HEK293 (cell line): Measurements from ENCODE around the gene EML1.

Source experiments
- CTCF ChIA-PET: fragments of 350-600 bp; formaldehyde crosslinking; extraction: SDS; loops from one replicate; lab custom pipeline; 2021; ENCODE audit warnings: antibody characterized with exemption; lab: Yijun Ruan, JAX
- POLR2A ChIA-PET: fragments of 300-600 bp; formaldehyde crosslinking; extraction: SDS; loops from one replicate; lab custom pipeline; 2020; ENCODE audit warnings: antibody characterized with exemption, inconsistent platforms; lab: Yijun Ruan, JAX
- H3K27ac ChIP-seq: fragments of 200-500 bp; sonication (Bioruptor generic); 2 replicates; pipeline ENCODE4 v1.5.1; 2014; ENCODE audit warnings: low read depth, low read length, control low read depth, inconsistent platforms; ENCODE audit errors: extremely low read depth
- H3K36me3 ChIP-seq, 2 experiments: fragments of 200-500 bp in 1 of 2; sonication (Bioruptor generic) in 1 of 2; 1 replicate in 1 of 2; 2 replicates in 1 of 2; pipeline ENCODE4 v1.5.1; 2014 to 2017; ENCODE audit warnings: inconsistent platforms in 2 of 2, low read length in 2 of 2; ENCODE audit not compliant: control insufficient read depth in 2 of 2, insufficient read depth in 1 of 2
- H3K4me1 ChIP-seq: fragments of 200-500 bp; sonication (Bioruptor generic); 2 replicates; pipeline ENCODE4 v1.5.1; 2014; ENCODE audit warnings: mild to moderate bottlenecking, low read length, inconsistent platforms; ENCODE audit not compliant: control insufficient read depth, insufficient read depth
- H3K4me3 ChIP-seq: 2 replicates; pipeline ENCODE4 v1.5.1; 2011; ENCODE audit warnings: low read depth, mild to moderate bottlenecking, control low read depth, low read length, moderate library complexity
- H3K9me3 ChIP-seq: fragments of 200-500 bp; sonication (Bioruptor generic); 2 replicates; pipeline ENCODE4 v1.5.1; 2014; ENCODE audit warnings: low read depth, low read length, inconsistent platforms; ENCODE audit not compliant: control insufficient read depth, insufficient read depth
- HOXC10 ChIP-seq: sonication (generic); formaldehyde crosslinking; IDR thresholded peaks from 2 replicates; pipeline ENCODE4 v1.8.1; 2023; ENCODE audit warnings: mild to moderate bottlenecking, missing genetic modification reagents
- KLF16 ChIP-seq: fragments of 450-650 bp; formaldehyde crosslinking; IDR thresholded peaks from 2 replicates; pipeline ENCODE4 v1.5.1; 2017; ENCODE audit warnings: missing biosample characterization, missing genetic modification characterization
- KLF7 ChIP-seq: fragments of 450-650 bp; formaldehyde crosslinking; IDR thresholded peaks from 2 replicates; pipeline ENCODE4 v1.5.1; 2016; ENCODE audit warnings: missing biosample characterization, missing genetic modification characterization, borderline replicate concordance
- KLF8 ChIP-seq: fragments of 450-650 bp; formaldehyde crosslinking; IDR thresholded peaks from 2 replicates; pipeline ENCODE4 v1.5.1; 2016; ENCODE audit warnings: missing biosample characterization, missing genetic modification characterization
- TCF7L2 ChIP-seq: IDR thresholded peaks from 2 replicates; pipeline ENCODE4 v1.6.1; 2011; ENCODE audit warnings: low read depth, mild to moderate bottlenecking, inconsistent platforms, low read length, moderate library complexity, borderline replicate concordance
- ZFP41 ChIP-seq: fragments of 450-650 bp; formaldehyde crosslinking; IDR thresholded peaks from 2 replicates; pipeline ENCODE4 v1.5.1; 2016; ENCODE audit warnings: missing biosample characterization, missing genetic modification characterization, borderline replicate concordance
- ZNF133 ChIP-seq: fragments of 450-650 bp; formaldehyde crosslinking; IDR thresholded peaks from 2 replicates; pipeline ENCODE4 v1.5.1; 2016; ENCODE audit warnings: missing biosample characterization, missing genetic modification characterization
- ZNF140 ChIP-seq: fragments of 450-650 bp; formaldehyde crosslinking; IDR thresholded peaks from 2 replicates; pipeline ENCODE4 v1.5.1; 2016; ENCODE audit warnings: missing biosample characterization, missing genetic modification characterization
- ZNF184 ChIP-seq: fragments of 450-650 bp; IDR thresholded peaks from 2 replicates; pipeline ENCODE4 v1.5.1; 2018; ENCODE audit warnings: missing biosample characterization, mild to moderate bottlenecking, missing genetic modification characterization
- ZNF366 ChIP-seq: fragments of 450-650 bp; formaldehyde crosslinking; conservative IDR thresholded peaks from 2 replicates; pipeline ENCODE4 v1.5.1; 2016; ENCODE audit warnings: missing biosample characterization, missing genetic modification characterization
- ZNF558 ChIP-seq: fragments of 450-650 bp; formaldehyde crosslinking; IDR thresholded peaks from 2 replicates; pipeline ENCODE4 v1.5.1; 2016; ENCODE audit warnings: missing biosample characterization, missing genetic modification characterization
- ZNF629 ChIP-seq: fragments of 450-650 bp; formaldehyde crosslinking; IDR thresholded peaks from 2 replicates; pipeline ENCODE4 v1.5.1; 2017; ENCODE audit warnings: missing biosample characterization, missing genetic modification characterization
- ZNF654 ChIP-seq: fragments of 450-650 bp; formaldehyde crosslinking; IDR thresholded peaks from 2 replicates; pipeline ENCODE4 v1.5.1; 2016; ENCODE audit warnings: low read depth, missing biosample characterization, missing genetic modification characterization
- ZNF664 ChIP-seq: fragments of 450-650 bp; formaldehyde crosslinking; IDR thresholded peaks from 2 replicates; pipeline ENCODE4 v1.5.1; 2016; ENCODE audit warnings: missing biosample characterization, missing genetic modification characterization
- ZNF677 ChIP-seq: fragments of 450-650 bp; IDR thresholded peaks from 2 replicates; pipeline ENCODE4 v1.5.0; 2018; ENCODE audit warnings: missing biosample characterization, mild to moderate bottlenecking, missing genetic modification characterization, moderate library complexity
- ZNF707 ChIP-seq: fragments of 450-650 bp; formaldehyde crosslinking; IDR thresholded peaks from 2 replicates; pipeline ENCODE4 v1.5.1; 2016; ENCODE audit warnings: missing biosample characterization, missing genetic modification characterization
- ZNF76 ChIP-seq: fragments of 450-650 bp; formaldehyde crosslinking; IDR thresholded peaks from 2 replicates; pipeline ENCODE4; 2016; ENCODE audit warnings: low read depth, missing biosample characterization, missing genetic modification characterization, borderline replicate concordance
- ZSCAN23 ChIP-seq: fragments of 450-650 bp; formaldehyde crosslinking; IDR thresholded peaks from 2 replicates; pipeline ENCODE4 v1.5.1; 2016; ENCODE audit warnings: missing biosample characterization, missing genetic modification characterization
- TF ChIP-seq, protein P1 (sequence below): fragments of 450-650 bp; formaldehyde crosslinking; conservative IDR thresholded peaks from 2 replicates; pipeline ENCODE4 v1.5.1; 2016; ENCODE audit warnings: low read depth, missing biosample characterization, missing genetic modification characterization
- TF ChIP-seq, protein P2 (sequence below): fragments of 450-650 bp; formaldehyde crosslinking; IDR thresholded peaks from 2 replicates; pipeline ENCODE4 v1.5.1; 2017; ENCODE audit warnings: missing biosample characterization, missing genetic modification characterization

EML1 gene

DNA sequence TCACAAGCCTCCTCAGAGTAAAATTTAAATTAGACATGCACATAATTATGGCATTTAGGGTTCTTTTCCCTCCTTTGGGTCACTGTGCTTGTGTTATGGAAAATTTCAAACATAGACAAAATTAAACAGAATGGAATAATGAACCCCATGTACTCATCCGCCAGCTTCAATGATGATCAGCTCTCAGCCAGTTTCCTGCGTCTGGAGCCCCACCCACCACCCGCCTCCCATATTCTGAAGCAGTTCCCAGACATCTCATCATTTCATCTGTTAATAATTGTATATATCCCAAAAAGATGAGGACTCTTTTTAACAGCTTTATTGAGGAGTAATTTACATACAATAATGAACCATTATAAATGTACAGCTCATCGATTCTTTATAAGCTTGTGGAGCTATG, 128.2 kb downstream of the EML1 start (continued):
- TF ChIP-seq ZNF366, result no peak
- no peak for TF ChIP-seq ZNF184 (tag by site-specific recombination)
- no peak for TF ChIP-seq ZNF558 (tag by site-specific recombination)
- TF ChIP-seq, all 188 proteins: peak for 0

DNA sequence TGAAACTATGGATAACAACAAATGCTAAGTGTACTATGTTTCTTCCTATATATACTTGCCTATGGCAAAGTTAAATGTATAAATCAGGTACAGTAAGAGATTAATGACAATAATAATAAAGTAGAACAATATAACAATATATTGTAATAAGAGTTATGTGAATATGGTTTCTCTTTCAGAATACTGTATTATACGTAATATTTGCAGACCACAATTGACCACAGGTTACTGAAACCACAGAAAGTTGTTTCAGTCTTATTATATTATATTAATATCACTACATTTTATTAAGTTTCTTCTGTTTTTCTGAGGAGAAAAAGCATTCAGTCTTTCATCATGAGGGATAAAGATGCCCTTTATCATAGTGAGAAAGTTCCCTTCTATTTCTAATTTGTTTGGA, 131.2 kb downstream of the EML1 start:
- ChIA-PET CTCF (no interaction called here), POLR2A (no interaction called here)
- no peaks in the 10 kb centered on the region for H3K4me1 ChIP-seq
- no peak for TF ChIP-seq ZNF654 (tag by site-specific recombination)
- TF ChIP-seq, protein P1, sequence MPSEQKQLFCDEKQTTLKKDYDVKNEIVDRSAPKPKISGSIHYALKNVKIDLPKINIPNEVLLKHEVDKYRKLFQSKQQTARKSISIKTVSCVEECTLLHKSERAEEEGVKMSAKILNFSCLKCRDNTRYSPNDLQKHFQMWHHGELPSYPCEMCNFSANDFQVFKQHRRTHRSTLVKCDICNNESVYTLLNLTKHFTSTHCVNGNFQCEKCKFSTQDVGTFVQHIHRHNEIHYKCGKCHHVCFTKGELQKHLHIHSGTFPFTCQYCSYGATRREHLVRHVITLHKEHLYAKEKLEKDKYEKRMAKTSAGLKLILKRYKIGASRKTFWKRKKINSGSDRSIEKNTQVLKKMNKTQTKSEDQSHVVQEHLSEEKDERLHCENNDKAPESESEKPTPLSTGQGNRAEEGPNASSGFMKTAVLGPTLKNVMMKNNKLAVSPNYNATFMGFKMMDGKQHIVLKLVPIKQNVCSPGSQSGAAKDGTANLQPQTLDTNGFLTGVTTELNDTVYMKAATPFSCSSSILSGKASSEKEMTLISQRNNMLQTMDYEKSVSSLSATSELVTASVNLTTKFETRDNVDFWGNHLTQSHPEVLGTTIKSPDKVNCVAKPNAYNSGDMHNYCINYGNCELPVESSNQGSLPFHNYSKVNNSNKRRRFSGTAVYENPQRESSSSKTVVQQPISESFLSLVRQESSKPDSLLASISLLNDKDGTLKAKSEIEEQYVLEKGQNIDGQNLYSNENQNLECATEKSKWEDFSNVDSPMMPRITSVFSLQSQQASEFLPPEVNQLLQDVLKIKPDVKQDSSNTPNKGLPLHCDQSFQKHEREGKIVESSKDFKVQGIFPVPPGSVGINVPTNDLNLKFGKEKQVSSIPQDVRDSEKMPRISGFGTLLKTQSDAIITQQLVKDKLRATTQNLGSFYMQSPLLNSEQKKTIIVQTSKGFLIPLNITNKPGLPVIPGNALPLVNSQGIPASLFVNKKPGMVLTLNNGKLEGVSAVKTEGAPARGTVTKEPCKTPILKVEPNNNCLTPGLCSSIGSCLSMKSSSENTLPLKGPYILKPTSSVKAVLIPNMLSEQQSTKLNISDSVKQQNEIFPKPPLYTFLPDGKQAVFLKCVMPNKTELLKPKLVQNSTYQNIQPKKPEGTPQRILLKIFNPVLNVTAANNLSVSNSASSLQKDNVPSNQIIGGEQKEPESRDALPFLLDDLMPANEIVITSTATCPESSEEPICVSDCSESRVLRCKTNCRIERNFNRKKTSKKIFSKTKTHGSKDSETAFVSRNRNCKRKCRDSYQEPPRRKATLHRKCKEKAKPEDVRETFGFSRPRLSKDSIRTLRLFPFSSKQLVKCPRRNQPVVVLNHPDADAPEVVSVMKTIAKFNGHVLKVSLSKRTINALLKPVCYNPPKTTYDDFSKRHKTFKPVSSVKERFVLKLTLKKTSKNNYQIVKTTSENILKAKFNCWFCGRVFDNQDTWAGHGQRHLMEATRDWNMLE (tag by site-specific recombination), result no peak
- no peak for TF ChIP-seq KLF7 (tag by site-specific recombination)
- no peak for TF ChIP-seq ZNF76 (tag by site-specific recombination)
- no peak for TF ChIP-seq ZNF664 (tag by site-specific recombination)
- TF ChIP-seq HOXC10 (CRISPR knock-in tag), result no peak
- no peak for TF ChIP-seq ZNF133
- TF ChIP-seq ZNF140 (tag by site-specific recombination), result no peak
- TF ChIP-seq ZNF707 (tag by site-specific recombination), result no peak
- no peak for TF ChIP-seq ZSCAN23
- TF ChIP-seq, protein P2, sequence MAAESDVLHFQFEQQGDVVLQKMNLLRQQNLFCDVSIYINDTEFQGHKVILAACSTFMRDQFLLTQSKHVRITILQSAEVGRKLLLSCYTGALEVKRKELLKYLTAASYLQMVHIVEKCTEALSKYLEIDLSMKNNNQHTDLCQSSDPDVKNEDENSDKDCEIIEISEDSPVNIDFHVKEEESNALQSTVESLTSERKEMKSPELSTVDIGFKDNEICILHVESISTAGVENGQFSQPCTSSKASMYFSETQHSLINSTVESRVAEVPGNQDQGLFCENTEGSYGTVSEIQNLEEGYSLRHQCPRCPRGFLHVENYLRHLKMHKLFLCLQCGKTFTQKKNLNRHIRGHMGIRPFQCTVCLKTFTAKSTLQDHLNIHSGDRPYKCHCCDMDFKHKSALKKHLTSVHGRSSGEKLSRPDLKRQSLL (tag by site-specific recombination), result no peak
- peaks cover 13 to 27% of the 10 kb centered on the region in 2 experiments; a peak in 2 of 3 replicates for H3K36me3 ChIP-seq
- no peak overlapping the region for H3K27ac ChIP-seq
- H3K9me3 ChIP-seq, result no peaks in the 10 kb centered on the region
- H3K4me3 ChIP-seq, result no peak overlapping the region

DNA sequence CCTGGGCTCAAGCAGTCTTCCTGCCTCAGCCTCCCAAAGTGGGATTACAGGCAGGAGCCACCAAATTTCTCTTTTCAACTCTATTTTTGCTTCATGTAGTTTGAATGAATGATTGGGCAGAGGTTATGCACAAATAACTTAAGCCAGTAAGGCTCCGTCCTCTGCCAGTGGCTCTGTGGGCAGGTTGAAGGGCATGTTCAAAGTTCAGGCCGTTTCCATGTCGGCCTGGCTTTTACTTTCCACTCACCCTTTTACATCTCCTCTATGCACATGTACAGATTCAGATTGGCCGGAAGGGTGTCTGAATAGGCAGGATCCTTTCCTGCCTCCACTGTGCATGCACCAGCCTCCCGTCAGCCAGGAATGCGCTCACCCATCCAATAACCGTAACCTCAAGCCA, 132.3 kb downstream of the EML1 start:
- TF ChIP-seq ZFP41 (tag by site-specific recombination), result no peak
- no peak for TF ChIP-seq KLF8 (tag by site-specific recombination)
- TF ChIP-seq ZNF677 (tag by site-specific recombination), result no peak
- no peak for TF ChIP-seq KLF16
- TF ChIP-seq TCF7L2, result no peak
- no peak for TF ChIP-seq ZNF629 (tag by site-specific recombination)
- no peak overlapping the region for H3K27ac ChIP-seq
- no peaks in the 10 kb centered on the region for H3K9me3 ChIP-seq
- CTCF ChIA-PET, result no interaction called here
- POLR2A ChIA-PET, result no interaction called here
- peaks cover 13 to 17% of the 10 kb centered on the region in 2 experiments; a peak in 2 of 3 replicates for H3K36me3 ChIP-seq
- no peaks in the 10 kb centered on the region for H3K4me1 ChIP-seq
- H3K4me3 ChIP-seq, result no peak overlapping the region
